Thymus (tissue), 11 donors: ENCODE results near the gene TAS1R3. TPM values are rescaled to one million over a fixed set of nuclear protein-coding genes. Genes with fewer than 3 reads are reported as not detected.

ENCODE experiments used
- DNase-seq, 9 donors: peaks; one replicate each; pipeline ENCODE4 v3.0.0-alpha.2; 2013; ENCODE audit warnings: low spot score in 9 of 9, low read depth in 6 of 9, missing footprints in 1 of 9
- H3K27ac ChIP-seq, 2 donors: one replicate each; pipeline ENCODE4 v1.5.1; 2013; ENCODE audit warnings: control low read depth in 1 of 2, low read depth in 1 of 2, low read length in 1 of 2, mild to moderate bottlenecking in 1 of 2, moderate library complexity in 1 of 2
- H3K27me3 ChIP-seq, 2 donors: one replicate each; pipeline ENCODE4 v1.5.1; 2013; ENCODE audit warnings: low read length in 1 of 2; ENCODE audit not compliant: control insufficient read depth in 2 of 2, insufficient read depth in 1 of 2
- H3K36me3 ChIP-seq, 2 donors: one replicate each; pipeline ENCODE4 v1.5.1; 2013; ENCODE audit warnings: low read length in 1 of 2, mild to moderate bottlenecking in 1 of 2, moderate library complexity in 1 of 2; ENCODE audit not compliant: control insufficient read depth in 2 of 2, insufficient read depth in 2 of 2
- H3K4me1 ChIP-seq, 2 donors: one replicate each; pipeline ENCODE4 v1.5.1; 2013; ENCODE audit warnings: low read length in 2 of 2; ENCODE audit not compliant: control insufficient read depth in 2 of 2, insufficient read depth in 2 of 2
- H3K4me3 ChIP-seq, 2 donors: one replicate each; pipeline ENCODE4 v1.5.1; 2013; ENCODE audit warnings: low read length in 2 of 2, control low read depth in 1 of 2, mild to moderate bottlenecking in 1 of 2
- H3K9me3 ChIP-seq, 2 donors: one replicate each; pipeline ENCODE4 v1.5.1; 2013; ENCODE audit warnings: low read length in 1 of 2, mild to moderate bottlenecking in 1 of 2; ENCODE audit not compliant: control insufficient read depth in 2 of 2, insufficient read depth in 1 of 2
- WGBS: extraction: QIAGEN DNeasy Blood & Tissue Kit; methylation state at CpG from one replicate; pipeline ENCODE4 v1.1.7; 2013; 5-methylcytosine and 5-hydroxymethylcytosine counted together
- polyA plus RNA-seq: library from polyadenylated mRNA; stranded (reverse); fragments of 200-250 nt; gene quantifications from one replicate; pipeline ENCODE4 v1.2.3, GENCODE V29; 2013
- total RNA-seq: library from RNA; stranded (reverse); fragments of 120-200 nt; gene quantifications from one replicate; pipeline ENCODE4 v1.2.4, GENCODE V29; 2013
- donor health status: healthy.

TAS1R3 gene
- total and polyA plus RNA-seq, 2 donors, result 0.19 to 0.37 TPM

DNA sequence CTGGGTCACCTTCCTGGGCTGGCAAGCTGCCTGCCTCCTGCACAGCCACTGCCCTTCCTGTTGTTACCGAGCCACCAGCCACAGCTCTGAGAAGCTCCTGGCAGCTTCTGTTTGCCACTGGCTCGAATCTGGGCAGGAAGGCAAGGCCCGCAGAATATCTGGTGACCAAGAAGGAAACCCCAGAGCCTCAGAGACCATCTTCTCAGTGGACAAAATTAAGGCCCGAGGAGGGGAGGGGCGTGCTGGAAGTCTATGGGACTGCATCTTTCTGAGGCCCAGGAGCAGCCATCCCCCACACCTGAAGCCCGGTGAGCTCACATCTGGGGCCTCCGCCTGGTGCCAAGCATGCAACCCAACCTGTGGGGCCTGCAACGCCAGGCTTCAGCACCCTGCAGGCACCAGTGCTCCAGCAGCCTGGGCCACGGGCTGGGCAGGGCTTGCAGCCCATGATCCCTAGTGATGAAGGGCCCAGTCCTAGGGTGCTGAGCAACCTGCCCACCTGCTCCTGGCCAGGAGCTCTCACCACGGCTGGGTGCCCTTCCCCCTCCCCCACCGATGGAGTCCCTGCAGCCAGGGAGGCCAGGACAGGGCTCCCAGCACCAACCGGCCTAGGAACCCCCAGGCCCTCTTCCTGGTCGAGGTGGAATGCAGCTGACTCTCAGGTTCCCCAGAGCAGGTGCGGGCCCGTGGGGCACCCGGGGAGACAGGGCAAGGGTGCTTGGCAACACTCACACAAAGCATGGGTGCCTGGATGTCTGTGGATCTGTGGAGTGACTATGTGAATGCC is 5.6 kb upstream of the TAS1R3 start:
- WGBS, result 74% methylated on average over 16 of the region's 16 CpGs
- peak overlapping the region; percentile 68 to 95 for H3K4me3 ChIP-seq
- no peak for DNase-seq
- H3K4me1 ChIP-seq, result peaks cover 26 to 29% of the 10 kb centered on the region in 2 donors
- peak overlapping the region; percentile 69 to 76 for H3K27ac ChIP-seq
- H3K9me3 ChIP-seq, result peaks cover 1 to 9% of the 10 kb centered on the region in 2 donors
- H3K36me3 ChIP-seq, result peaks cover 21 to 23% of the 10 kb centered on the region in 2 donors
- no peaks in the 10 kb centered on the region for H3K27me3 ChIP-seq

DNA sequence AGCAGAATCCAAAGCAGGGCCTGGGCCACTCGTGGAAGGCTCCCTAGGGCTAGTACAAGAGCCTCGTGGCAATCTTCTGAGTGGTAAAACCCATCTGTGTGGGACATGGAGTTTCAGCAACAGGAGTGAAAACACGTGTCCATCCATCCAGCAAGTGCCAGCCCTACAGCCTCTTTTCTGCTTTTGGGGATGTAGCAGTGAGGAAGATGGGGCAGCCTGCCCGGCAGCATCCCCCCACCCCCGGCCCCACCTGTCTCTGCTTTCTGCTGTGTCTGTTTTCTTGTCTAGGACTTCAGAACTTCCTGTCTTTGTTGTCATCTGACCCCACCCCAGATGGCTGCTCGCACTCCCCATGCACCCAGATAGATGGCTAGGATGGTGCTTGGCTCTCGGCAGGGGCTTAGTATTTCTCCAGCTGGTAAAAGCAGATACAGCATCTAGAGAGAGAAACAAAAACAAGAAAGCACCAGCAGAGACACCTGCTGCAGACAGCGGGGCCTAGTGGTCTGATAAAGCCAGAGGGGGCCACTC is 4.9 kb upstream of the TAS1R3 start:
- WGBS, result 66% methylated on average over 8 of the region's 8 CpGs
- H3K27ac ChIP-seq, result peak overlapping the region; percentile 69 to 81
- H3K9me3 ChIP-seq, result peaks cover 1 to 16% of the 10 kb centered on the region in 2 donors
- H3K27me3 ChIP-seq, result no peaks in the 10 kb centered on the region
- peak in 1 of 9 donors; percentile 39 for DNase-seq
- H3K36me3 ChIP-seq, result peaks cover 21% of the 10 kb centered on the region in 2 donors
- peaks cover 26 to 29% of the 10 kb centered on the region in 2 donors for H3K4me1 ChIP-seq
- peak overlapping the region; percentile 68 to 95 for H3K4me3 ChIP-seq

- peaks cover 1 to 21% of the 10 kb centered on the region in 2 donors for H3K9me3 ChIP-seq
- no peak for DNase-seq
- peaks cover 16 to 21% of the 10 kb centered on the region in 2 donors for H3K36me3 ChIP-seq
- 96% methylated on average over 40 of the region's 40 CpGs for WGBS
- H3K4me3 ChIP-seq, result no peak overlapping the region
- no peak overlapping the region for H3K27ac ChIP-seq
- no peaks in the 10 kb centered on the region for H3K27me3 ChIP-seq
- H3K4me1 ChIP-seq, result peaks cover 26 to 29% of the 10 kb centered on the region in 2 donors
These were observed 3.8 kb upstream of the TAS1R3 start for GRCh38 chr1:1327291-1327690.

DNA sequence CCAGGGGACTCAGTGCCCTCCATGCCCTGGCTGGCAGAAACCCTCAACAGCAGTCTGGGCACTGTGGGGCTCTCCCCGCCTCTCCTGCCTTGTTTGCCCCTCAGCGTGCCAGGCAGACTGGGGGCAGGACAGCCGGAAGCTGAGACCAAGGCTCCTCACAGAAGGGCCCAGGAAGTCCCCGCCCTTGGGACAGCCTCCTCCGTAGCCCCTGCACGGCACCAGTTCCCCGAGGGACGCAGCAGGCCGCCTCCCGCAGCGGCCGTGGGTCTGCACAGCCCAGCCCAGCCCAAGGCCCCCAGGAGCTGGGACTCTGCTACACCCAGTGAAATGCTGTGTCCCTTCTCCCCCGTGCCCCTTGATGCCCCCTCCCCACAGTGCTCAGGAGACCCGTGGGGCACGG is 2.8 kb upstream of the TAS1R3 start:
- Histone ChIP-seq H3K4me1 (peaks cover 21 to 23% of the 10 kb centered on the region in 2 donors), H3K27ac (no peak overlapping the region), H3K4me3 (no peak overlapping the region), H3K36me3 (peaks cover 16% of the 10 kb centered on the region in 2 donors), H3K9me3 (peaks cover 1 to 21% of the 10 kb centered on the region in 2 donors), H3K27me3 (no peaks in the 10 kb centered on the region)
- 97% methylated on average over 15 of the region's 15 CpGs for WGBS
- DNase-seq, result no peak

DNA sequence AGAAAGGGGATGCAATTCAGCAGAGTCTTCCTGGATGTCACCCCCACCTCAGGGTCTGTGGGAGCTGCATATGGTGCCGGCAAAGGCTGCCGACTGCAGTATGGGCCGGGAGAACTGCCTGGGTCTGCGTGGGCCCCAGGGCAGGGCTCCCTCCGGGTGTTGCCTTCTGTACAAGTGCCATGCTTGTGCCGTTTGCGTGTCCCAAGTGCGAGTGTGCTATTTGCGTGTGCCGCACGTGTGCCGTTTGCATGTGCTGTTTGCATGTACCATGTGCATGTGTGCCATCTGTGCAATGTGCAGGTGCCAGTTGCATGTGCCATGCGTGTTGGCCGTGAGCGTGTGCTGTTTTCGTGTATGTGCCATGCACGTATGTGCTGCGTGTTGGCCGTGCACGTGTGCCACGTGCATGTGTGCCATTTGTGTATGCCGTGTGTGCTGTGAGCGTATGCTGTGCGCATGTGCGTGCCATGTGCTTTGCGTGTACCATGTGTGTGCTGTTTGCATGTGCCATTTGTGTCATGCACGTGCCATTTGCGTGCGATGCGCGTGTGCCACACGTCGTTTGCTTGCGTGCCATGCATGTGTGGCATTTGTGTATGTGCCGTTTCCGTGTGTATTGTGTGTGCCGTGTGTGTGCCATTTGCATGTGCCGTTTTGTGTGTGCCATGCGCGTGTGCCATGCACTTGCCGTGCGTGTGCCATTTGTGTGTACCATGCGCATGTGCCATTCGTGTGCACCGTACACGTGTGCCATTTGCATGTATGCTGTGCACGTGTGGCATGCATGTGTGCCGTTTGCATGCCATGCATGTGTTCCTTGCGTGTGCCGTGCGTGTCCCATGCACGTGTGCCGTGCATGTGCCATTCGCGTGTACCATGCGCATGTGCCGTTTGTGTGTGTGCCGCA is 1.5 kb upstream of the TAS1R3 start:
- 95% methylated on average over 58 of the region's 58 CpGs for WGBS
- Histone ChIP-seq H3K4me3 (no peak overlapping the region), H3K4me1 (peaks cover 17 to 19% of the 10 kb centered on the region in 2 donors), H3K9me3 (peaks cover 1 to 21% of the 10 kb centered on the region in 2 donors), H3K27me3 (no peaks in the 10 kb centered on the region), H3K36me3 (peaks cover 16% of the 10 kb centered on the region in 2 donors), H3K27ac (no peak overlapping the region)
- DNase-seq, result no peak

DNA sequence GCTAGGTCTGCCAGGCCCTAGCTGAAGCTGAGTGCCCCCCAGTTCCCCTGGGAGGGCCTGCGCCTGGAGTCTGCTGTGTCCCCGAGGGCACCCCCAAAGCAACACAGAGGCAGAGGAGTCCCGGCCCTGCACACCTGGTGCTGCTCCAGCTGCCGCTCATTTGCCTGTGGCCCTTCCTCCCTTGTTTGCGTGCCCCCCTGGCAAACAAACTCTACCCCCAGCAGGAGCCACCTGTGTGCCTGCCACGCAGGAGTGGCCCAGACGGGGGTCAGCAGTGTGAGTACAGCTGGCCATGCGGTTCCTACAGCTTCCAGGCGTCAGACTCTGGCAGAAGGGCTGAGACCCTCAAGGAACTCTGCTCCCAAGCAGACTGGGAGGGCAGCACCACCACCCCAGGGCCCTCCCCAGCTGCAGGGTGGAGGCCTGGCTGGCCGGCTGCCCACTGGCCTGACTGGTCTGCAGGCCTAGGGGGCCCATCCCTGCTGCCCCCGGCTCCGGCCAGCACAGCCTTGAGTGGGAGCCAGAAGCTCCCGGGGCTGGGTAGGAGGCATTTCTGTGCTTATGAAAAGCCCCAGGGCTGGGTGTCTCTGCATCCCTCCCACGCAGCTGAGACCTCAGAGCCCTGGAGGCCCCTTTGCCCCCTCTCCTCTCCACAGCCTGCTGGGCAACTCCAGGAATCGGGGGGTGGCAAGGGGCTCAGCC is 563 bp upstream of the TAS1R3 start:
- Histone ChIP-seq H3K4me1 (peaks cover 11 to 13% of the 10 kb centered on the region in 2 donors), H3K4me3 (no peak overlapping the region), H3K27ac (no peak overlapping the region), H3K27me3 (no peaks in the 10 kb centered on the region), H3K9me3 (peaks cover 1 to 21% of the 10 kb centered on the region in 2 donors), H3K36me3 (peaks cover 16% of the 10 kb centered on the region in 2 donors)
- 90% methylated on average over 15 of the region's 15 CpGs for WGBS
- DNase-seq, result no peak

DNA sequence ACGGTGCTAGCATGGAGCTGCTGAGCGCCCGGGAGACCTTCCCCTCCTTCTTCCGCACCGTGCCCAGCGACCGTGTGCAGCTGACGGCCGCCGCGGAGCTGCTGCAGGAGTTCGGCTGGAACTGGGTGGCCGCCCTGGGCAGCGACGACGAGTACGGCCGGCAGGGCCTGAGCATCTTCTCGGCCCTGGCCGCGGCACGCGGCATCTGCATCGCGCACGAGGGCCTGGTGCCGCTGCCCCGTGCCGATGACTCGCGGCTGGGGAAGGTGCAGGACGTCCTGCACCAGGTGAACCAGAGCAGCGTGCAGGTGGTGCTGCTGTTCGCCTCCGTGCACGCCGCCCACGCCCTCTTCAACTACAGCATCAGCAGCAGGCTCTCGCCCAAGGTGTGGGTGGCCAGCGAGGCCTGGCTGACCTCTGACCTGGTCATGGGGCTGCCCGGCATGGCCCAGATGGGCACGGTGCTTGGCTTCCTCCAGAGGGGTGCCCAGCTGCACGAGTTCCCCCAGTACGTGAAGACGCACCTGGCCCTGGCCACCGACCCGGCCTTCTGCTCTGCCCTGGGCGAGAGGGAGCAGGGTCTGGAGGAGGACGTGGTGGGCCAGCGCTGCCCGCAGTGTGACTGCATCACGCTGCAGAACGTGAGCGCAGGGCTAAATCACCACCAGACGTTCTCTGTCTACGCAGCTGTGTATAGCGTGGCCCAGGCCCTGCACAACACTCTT is 1.1 kb downstream of the TAS1R3 start:
- no peak for DNase-seq
- Histone ChIP-seq H3K27me3 (no peaks in the 10 kb centered on the region), H3K27ac (no peak overlapping the region), H3K4me1 (no peaks in the 10 kb centered on the region), H3K36me3 (peaks cover 11 to 24% of the 10 kb centered on the region in 2 donors), H3K4me3 (no peak overlapping the region), H3K9me3 (peaks cover 1 to 21% of the 10 kb centered on the region in 2 donors)
- 93% methylated on average over 57 of the region's 57 CpGs for WGBS

GRCh38 chr1:1332774-1333480 is 1.8 kb downstream of the TAS1R3 start:
- DNase-seq, result no peak

More at GRCh38 chr1:1332774-1333480, 1.8 kb downstream of the TAS1R3 start:
- no peaks in the 10 kb centered on the region for H3K27me3 ChIP-seq
- H3K27ac ChIP-seq, result no peak overlapping the region
- peaks cover 1 to 21% of the 10 kb centered on the region in 2 donors for H3K9me3 ChIP-seq
- H3K36me3 ChIP-seq, result peaks cover 6 to 23% of the 10 kb centered on the region in 2 donors
- H3K4me3 ChIP-seq, result no peak overlapping the region
- WGBS, result 93% methylated on average over 48 of the region's 48 CpGs
- no peaks in the 10 kb centered on the region for H3K4me1 ChIP-seq
